Activated CD8-positive, alpha-beta memory T cell treated with anti-CD3 and anti-CD28 coated beads, Interleukin-2, amount 50 U/mL, for 1 hour (primary cell): ENCODE results near the gene CLTCL1.

Experiments
- DNase-seq: peaks from one replicate; pipeline ENCODE4 v3.0.0-alpha.2; 2020; ENCODE audit errors: extremely low read depth

Gene CLTCL1

DNA sequence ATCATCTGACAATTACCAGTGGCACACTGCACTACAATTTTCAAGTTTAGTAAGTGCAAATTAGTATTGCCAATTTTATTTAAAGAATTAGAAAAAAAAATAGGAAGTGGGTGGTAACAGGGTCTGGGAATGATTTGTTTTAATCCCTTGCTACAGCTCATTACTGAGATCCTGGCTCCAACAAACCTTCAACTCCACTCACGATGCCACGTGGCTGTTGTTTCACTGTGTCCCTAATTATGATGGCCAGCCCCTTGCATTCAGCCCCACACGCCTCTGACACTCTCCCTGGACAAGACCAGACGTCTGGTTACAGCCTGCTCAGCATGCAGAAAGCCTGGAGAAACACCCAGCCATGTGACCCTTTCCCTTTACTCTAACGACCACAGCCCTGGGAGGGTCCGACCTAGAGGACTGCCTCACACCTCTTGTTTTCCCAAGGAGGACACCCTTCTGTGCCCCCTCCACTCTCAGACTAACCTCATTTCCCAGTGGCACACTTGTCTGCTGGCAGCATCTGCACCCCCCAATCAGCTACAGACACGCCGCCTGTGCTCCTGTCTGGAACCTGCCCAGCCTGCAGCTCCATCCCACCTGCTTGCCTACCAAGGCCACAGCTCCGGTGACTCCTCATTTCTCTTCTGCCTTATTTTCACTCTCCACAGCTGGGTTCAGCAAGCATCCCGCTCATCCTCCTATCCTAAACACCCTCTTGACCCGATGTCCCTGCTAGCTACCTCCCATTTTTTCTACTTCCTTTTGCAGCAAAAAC, 94.5 kb downstream of the CLTCL1 start:
- no peak for DNase-seq

- no peak for DNase-seq
Measured at GRCh38 chr22:19195796-19196731, 95.5 kb downstream of the CLTCL1 start.

- DNase-seq, result no peak
Measured at GRCh38 chr22:19194766-19195536, 96.6 kb downstream of the CLTCL1 start.

DNA sequence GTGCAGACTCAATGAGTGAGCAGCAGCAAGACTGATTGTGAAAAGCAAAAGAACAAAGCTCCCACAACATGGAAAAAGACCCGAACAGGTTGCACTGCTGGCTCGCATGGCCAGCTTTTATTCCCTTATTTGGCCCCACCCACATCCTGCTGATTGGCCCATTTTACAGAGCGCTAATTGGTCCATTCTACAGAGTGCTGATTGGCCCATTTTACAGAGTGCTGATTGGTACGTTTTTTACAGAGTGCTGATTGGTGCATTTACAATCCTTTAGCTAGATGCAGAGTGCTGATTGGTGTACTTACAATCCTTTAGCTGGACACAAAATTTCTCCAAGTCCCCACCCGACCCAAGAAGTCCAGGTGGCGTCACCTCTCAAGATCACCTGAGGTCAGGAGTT, 97.6 kb downstream of the CLTCL1 start:
- no peak for DNase-seq

DNA sequence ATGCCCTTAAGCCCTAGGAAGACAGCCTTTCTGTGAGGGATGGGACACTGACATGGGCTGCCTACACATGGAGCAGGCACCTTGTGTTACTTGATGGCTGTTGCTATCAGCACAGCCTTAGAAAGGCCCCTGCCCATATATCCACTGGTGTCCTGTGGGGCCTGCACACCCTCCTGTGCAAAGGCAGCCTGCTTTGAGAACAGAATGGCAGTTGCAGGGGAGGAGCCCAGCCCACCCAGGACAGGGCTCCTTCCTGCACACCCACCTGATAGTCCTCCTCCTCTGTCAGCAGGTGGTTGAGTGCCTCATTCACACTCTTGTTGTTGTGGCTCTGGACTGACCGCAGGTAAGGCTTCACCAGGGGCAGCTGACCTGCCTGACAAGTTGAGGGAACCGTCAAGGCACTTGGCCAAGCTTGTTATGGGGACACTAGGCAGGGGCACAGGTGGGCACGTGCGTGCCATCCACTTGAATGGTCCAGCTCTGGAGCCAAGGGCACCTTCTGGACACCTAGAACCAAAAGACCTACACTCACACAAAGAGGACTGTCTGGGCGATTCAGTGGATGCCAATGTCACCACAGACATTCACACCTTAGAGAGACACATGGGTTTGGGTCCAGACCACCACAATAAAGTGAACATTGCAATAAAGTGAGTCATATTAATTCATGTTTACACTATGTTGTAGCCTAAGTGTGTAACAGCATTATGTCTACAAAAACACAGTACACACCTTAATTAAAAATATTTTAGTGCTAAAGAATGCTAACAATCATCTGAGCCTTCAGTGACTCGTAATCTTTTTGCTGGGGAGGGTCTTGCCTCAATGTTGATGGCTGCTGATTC, 103.6 kb downstream of the CLTCL1 start:
- no peak for DNase-seq

DNA sequence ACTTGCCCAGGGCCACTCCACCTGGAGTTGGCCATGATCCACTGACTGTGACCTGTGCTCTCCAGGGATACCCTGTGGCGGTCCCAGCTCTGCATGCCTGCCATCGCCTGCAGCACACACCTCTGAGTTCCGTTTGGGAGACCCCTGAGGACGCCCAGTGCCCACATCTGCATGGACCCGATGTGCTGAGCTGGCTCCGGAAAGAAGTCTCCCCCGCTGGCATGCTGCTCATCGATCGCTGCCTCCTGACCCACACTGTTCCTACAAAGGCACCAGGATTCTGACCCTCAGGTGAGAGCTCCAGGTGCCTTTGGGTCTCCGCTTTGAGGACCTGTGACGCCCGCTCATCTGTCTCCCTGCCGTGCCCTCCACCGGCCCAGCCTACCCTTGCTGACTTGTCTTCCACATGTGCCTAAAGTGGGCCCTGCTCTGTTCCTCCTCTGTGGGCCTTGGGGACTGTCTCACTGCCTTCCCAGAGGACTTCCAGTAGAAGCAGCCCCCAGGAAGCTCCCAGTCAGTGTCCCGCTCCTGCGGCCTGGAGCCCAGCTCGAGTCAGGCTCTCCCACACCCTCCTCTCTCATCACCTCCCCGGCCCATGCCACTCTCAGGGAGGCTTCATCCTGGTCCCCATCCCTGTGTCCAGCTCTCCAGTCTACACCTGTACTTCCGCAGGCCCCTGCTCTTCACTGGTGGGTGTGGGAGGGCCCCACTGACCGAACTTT, 107.1 kb downstream of the CLTCL1 start:
- no peak for DNase-seq

DNA sequence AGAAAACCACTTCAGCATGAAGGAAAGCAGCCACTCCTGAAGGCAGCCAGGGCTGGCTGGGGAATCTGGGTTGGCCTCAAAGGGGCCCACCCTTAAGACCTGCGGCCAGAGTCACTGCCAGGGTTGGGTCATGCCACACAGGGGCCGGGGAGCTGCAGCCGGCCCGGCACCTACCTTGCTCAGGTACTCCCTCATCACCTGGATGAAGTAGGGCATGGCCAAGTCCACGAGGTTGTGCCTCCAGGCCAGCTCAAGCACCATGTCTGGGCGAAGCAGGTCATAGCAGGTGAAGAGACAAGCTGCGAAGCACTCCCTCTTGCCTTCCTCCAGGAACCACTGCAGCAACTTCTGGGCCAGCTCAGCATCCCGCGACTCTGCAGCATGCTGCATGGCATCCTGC, 108.3 kb downstream of the CLTCL1 start:
- DNase-seq, result no peak

GRCh38 chr22:19182472-19183157, 108.9 kb downstream of the CLTCL1 start:
- DNase-seq, result no peak

DNA sequence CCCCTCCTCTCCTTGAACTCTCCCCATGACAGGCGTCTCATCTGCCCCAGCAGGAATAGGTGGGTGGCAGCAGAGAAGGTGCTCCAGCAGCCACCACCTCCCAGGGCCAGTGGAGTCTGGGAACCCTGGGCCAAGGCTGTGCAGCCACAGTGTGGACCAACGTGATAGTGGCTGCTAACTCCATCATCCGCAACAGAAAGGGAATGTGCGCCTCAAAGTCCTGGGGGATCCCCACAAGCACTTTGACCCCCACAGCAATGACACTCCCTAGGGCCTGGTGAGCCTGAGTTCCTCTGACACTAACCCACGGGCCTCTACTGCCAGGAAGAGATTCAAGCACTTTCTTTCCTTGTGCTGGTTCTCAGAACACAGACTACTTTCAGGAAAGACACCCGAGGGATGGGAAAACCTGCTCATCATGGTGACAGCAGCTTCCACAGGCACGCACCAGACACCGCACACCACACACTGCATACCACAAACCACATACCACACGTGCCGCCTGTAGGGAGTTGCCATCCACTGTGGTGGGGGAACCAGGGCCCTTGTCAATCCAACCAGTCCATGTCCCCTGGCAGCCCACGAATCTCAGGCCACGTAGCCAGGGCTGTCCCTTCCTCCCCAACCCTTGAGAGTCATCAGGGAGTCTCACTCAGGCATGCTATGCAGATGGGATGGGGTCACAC, 109.6 kb downstream of the CLTCL1 start:
- DNase-seq, result no peak

GRCh38 chr22:19180740-19181410, 110.6 kb downstream of the CLTCL1 start:
- no peak for DNase-seq

DNA sequence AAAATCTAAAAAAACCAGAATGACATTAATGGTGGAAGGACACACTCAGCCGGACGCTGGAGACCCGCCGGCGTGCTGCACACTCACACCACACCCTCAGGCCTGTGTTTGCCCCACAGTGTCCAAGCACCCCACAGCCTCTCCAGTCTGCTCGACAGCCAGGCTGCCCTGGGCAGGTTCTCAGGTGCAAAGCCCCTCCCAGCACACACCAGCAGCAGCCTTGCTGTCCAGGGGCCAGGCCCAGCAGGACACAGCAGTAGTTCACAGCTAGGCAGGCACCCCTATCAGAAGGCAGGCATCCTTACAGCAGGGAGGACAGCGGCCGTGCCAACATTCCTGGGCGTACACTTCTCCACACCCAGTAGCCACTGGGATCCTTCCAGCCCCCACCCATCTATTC, 111.3 kb downstream of the CLTCL1 start:
- DNase-seq, result no peak

GRCh38 chr22:19179497-19180048, 111.9 kb downstream of the CLTCL1 start:
- no peak for DNase-seq

GRCh38 chr22:19178657-19179496, 112.6 kb downstream of the CLTCL1 start, which contains the start of gene SLC25A1:
Gene SLC25A1, minus strand, starts transcription at chr22:19178736. Its CDS starts 63 bp downstream, at chr22:19178673.
- DNase-seq, result no peak

- DNase-seq, result no peak
Measured at GRCh38 chr22:19178065-19178656, 113.4 kb downstream of the CLTCL1 start.

DNA sequence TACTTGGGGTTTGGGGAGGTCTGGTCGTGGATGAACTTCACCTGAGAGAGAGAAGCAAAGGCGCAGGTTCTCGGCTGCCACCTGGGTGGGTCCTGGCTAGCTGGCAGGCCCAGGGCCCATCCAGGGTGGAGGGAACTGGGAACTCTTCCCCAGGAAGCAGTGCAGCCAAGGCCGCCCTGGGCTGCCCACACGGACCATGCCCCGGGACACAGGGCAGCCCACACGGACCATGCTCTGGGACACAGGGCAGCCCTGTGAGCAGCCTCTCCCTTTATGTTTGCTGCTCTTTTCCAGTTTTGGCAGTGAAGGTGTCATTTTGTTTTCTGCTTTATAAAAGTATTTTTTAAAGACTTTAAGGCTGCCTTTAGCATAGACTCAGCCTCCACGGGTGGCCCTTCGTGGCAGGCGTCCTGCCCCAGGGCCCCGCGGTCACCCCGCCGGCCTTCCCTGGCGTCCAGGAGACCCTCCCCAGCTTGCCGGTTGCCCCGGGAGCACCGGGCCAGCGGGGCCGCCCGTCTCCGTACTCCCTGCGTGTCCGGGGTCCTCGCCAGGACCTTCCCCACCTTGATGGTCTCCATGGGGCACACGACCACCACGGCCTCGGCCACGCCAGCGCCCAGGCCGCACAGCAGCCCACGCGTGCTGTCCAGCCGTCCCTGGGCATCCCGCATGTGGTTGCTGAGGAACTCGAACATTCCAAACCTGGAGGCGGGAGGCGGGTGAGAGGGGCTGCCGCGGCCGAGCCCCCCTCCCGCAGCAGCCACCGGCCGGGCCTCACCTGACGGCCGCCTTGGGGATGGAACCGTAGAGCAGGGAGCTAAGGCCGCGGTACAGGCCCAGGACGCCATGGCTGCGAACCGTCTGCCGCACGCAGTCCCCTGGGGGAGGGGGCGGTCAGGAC, 114.1 kb downstream of the CLTCL1 start:
- DNase-seq, result no peak

DNA sequence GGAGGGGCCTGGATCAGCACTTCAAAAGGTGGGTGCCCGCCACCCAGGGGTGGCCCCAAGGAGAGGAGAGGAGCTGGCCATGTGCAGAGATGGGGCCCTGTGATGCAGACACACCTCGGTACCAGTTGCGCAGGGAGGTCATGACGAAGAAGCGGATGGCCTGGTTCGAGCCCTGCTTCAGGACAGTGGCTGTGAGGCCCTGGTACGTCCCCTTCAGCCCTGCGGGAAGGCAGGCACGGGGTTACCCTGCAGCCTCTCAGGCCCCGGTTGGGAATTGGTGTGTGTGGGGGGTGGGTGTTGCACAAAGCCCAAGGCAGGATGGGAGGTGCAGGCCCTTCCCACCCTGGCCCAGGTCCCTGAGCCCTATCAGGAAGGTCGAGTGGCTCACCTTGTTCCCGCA, 114.8 kb downstream of the CLTCL1 start:
- no peak for DNase-seq
